SJCRH30 (cell line): ENCODE results near the gene PBX2. TPM values are rescaled to one million over a fixed set of nuclear protein-coding genes. Genes with fewer than 3 reads are reported as not detected.
"Not testable (repeated sequence)": the region's sequence is repeated elsewhere in the genome, so short reads cannot be mapped to it uniquely, and the experiment has no call there.

Source experiments
- DNase-seq, 2 experiments: peaks; one replicate each; pipeline ENCODE4 v3.0.0-alpha.2; 2015 to 2020
- H3K27ac ChIP-seq: fragments of 250-450 bp; sonication (Bioruptor Pico); 2 replicates; pipeline ENCODE4 v1.5.1; 2020; ENCODE audit warnings: mild to moderate bottlenecking, moderate library complexity
- H3K27me3 ChIP-seq: fragments of 250-450 bp; sonication (Bioruptor Pico); 2 replicates; pipeline ENCODE4 v1.5.1; 2020; ENCODE audit warnings: mild to moderate bottlenecking, moderate library complexity
- H3K36me3 ChIP-seq: fragments of 250-450 bp; sonication (Bioruptor Pico); 2 replicates; pipeline ENCODE4 v1.5.1; 2020; ENCODE audit warnings: mild to moderate bottlenecking, moderate library complexity
- H3K4me1 ChIP-seq: fragments of 250-450 bp; sonication (Bioruptor Pico); 2 replicates; pipeline ENCODE4 v1.5.1; 2020; ENCODE audit warnings: mild to moderate bottlenecking, moderate library complexity
- H3K4me3 ChIP-seq: fragments of 250-450 bp; sonication (Bioruptor Pico); 2 replicates; pipeline ENCODE4 v1.5.1; 2020; ENCODE audit warnings: mild to moderate bottlenecking, moderate library complexity
- H3K9me3 ChIP-seq: fragments of 250-450 bp; sonication (Bioruptor Pico); replicated peaks from 2 replicates; pipeline ENCODE4 v1.5.1; 2020; ENCODE audit warnings: mild to moderate bottlenecking, moderate library complexity
- total RNA-seq: library from RNA; depleted of rRNA; stranded (reverse); fragments of >200 nt; shearing (Covaris generic); gene quantifications from 2 replicates; pipeline ENCODE4 v1.2.3, GENCODE V29; 2014; rRNA removed

PBX2 gene
- total RNA-seq, 1 experiment from 2014 or later = 39.4 TPM

DNA sequence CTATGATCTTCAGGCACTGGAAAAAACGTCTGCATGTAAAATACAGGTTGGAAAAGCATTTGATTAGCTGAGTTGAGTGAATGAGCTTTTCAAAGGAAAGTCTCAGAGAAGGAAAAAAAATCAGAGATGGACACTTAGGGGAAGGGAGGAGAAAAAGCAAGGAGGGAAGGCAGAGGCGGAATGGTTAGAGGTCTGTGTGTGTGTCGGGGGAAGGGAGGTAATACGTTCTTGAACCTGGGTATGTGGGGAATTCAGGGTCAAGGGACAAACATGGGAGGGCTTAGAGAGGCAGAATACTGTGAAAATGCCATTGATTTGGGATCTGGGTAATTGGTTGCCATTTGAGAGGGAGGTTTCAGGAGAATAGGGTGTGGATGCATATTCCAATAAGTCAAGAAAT is 43.3 kb downstream of the PBX2 start:
- H3K27ac ChIP-seq = no peak overlapping the region
- H3K27me3 ChIP-seq = no peaks in the 10 kb centered on the region
- H3K4me3 ChIP-seq = no peak overlapping the region
- no peaks in the 10 kb centered on the region for H3K36me3 ChIP-seq
- no peak for DNase-seq
- no peaks in the 10 kb centered on the region for H3K9me3 ChIP-seq
- no peaks in the 10 kb centered on the region for H3K4me1 ChIP-seq

DNA sequence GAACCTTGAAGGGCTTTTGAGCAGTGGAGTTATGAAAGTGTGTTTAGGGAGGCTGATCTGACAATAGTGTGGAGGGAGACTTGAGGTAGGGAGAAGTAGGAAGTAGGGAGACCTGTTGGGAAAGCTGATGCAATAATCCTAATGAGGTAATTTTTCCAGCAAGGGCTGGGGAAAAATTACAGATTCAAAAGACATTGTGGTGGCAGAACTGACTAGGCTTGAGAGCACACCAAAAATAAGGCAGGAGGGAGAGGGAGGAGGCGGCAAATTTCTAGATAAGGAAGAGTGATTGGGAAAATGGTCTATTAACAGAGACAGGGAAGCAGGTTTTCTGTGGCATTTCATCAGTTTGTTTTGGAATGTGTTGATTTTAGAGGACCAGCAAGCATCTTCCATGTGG is 43.7 kb downstream of the PBX2 start:
- no peaks in the 10 kb centered on the region for H3K36me3 ChIP-seq
- no peaks in the 10 kb centered on the region for H3K27me3 ChIP-seq
- H3K4me1 ChIP-seq = no peaks in the 10 kb centered on the region
- H3K27ac ChIP-seq = no peak overlapping the region
- H3K4me3 ChIP-seq = no peak overlapping the region
- H3K9me3 ChIP-seq = no peaks in the 10 kb centered on the region
- DNase-seq = no peak

DNA sequence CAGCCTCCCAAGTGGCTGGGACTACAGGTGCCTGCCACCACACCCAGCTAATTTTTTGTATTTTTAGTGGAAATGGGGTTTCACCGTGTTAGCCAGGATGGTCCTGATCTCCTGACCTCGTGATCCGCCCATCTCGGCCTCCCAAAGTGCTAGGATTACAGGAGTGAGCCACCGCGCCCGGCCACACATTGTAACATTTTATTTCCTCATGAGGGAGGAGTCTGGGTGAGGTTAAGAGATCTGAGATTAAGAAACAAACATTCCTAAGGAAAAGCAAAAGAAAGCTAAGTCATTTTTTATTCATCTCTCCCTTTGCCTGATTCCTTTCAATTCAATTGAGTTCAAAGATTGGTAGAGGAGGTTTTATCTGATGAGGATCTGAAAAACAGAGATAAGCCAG is 45.8 kb downstream of the PBX2 start:
- H3K4me3 ChIP-seq, H3K9me3 ChIP-seq, H3K4me1 ChIP-seq, H3K27ac ChIP-seq, DNase-seq, H3K27me3 ChIP-seq, H3K36me3 ChIP-seq: not testable (repeated sequence)

DNA sequence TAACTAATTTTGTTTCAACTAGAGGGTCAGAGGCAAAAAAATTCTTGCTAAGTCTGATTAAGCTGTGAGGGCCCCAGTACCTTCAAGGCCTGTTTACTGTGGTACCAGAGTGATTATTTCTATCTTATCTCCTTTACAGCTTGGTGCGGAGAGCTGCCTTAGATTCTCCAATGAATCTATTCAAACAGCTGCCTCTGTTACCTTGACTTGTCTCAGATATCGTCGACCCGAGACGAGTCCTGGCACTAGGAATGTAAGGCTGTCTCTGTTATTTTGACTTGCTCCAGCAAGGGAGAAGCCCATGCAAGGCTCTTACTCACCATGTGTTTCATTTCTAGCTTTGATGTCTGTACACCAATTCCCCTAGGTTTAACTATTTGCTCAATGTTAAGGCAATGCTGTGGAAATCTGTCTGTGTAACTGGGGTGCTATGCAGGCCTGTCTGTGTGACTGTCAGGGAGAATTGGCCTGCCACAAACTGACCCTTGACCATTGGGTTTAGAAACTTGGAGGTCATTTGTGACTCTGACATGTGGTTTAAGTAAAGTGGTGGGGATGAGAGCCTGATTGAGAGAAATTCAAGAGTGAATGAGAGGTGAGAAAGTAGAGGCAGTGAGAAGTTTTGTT is 49.5 kb downstream of the PBX2 start:
- H3K4me1 ChIP-seq = no peaks in the 10 kb centered on the region
- no peaks in the 10 kb centered on the region for H3K27me3 ChIP-seq
- no peak for DNase-seq
- no peak overlapping the region for H3K4me3 ChIP-seq
- no peaks in the 10 kb centered on the region for H3K9me3 ChIP-seq
- no peak overlapping the region for H3K27ac ChIP-seq
- H3K36me3 ChIP-seq = no peaks in the 10 kb centered on the region

DNA sequence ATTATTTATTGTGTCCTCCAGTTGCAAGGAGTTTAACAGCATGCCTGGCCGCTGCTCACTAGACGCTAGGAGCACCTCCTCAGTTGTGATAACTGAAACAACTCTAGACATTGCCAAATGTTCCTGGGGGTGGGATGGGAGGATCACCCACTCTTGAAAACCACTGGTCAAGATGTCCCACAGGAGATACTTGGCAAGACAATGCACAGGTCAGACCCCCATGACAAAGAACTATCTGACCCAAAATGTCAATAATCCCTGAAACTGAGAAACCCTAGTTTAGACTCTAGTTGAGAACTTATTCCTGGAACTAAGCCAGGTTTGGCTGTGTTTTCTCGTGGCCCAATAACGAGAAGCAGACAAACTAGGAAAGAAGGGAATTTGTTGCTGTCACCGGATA is 50.4 kb downstream of the PBX2 start:
- H3K4me1 ChIP-seq = no peaks in the 10 kb centered on the region
- DNase-seq = no peak
- no peak overlapping the region for H3K4me3 ChIP-seq
- H3K9me3 ChIP-seq = no peaks in the 10 kb centered on the region
- H3K36me3 ChIP-seq = no peaks in the 10 kb centered on the region
- no peaks in the 10 kb centered on the region for H3K27me3 ChIP-seq
- no peak overlapping the region for H3K27ac ChIP-seq

DNA sequence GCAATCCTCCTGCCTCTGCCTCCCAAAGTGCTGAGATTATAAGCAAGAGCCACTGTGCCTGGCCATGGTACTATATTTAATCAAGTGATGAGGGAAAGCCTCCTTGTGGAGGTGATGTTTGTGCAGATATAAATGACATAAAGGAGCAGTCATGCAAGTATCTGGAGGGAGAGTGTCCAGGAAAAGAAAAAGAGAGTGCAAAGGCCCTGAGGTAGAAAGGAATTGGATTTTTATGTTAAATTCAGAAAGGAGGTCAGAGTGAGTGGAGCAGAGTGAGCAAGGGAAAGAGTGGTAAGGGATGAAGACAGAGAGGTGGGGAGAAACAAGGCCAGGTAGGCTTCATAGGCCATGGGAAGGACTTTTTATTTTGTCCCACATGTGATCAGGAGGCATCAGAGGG is 52.5 kb downstream of the PBX2 start:
- Histone ChIP-seq H3K27me3 (no peaks in the 10 kb centered on the region), H3K36me3 (no peaks in the 10 kb centered on the region), H3K9me3 (no peaks in the 10 kb centered on the region), H3K4me3 (no peak overlapping the region), H3K4me1 (no peaks in the 10 kb centered on the region), H3K27ac (no peak overlapping the region)
- DNase-seq = no peak

Other genes starting within 250 kb of the PBX2 start
- gene CFB, start 244.1 kb downstream of the PBX2 start, total RNA-seq = not detected in 2 replicates
- 66.3 and 70.1 TPM in 2 replicates for gene NELFE, start 231.2 kb downstream of the PBX2 start, total RNA-seq
- 27.3 and 37.4 TPM in 2 replicates for gene SKIC2, start 231.0 kb downstream of the PBX2 start, total RNA-seq
- 13.8 and 17.8 TPM in 2 replicates for gene DXO, start 218.1 kb downstream of the PBX2 start, total RNA-seq
- gene C4A, start 208.1 kb downstream of the PBX2 start, total RNA-seq = 0.81 and 2.5 TPM in 2 replicates
- 1.2 and 1.8 TPM in 2 replicates for gene C4B, start 175.4 kb downstream of the PBX2 start, total RNA-seq
- 0.08 TPM in 1 of 2 replicates, not detected in the other for gene CYP21A2, start 151.8 kb downstream of the PBX2 start, total RNA-seq
- gene TNXB, start 80.9 kb downstream of the PBX2 start, total RNA-seq = 1.6 and 3.3 TPM in 2 replicates
- gene ATF6B, start 62.0 kb downstream of the PBX2 start, total RNA-seq = 26.1 and 33.0 TPM in 2 replicates
- gene FKBPL, start 59.9 kb downstream of the PBX2 start, total RNA-seq = 8.2 and 8.7 TPM in 2 replicates
- 0.25 and 0.30 TPM in 2 replicates for gene PRRT1, start 38.3 kb downstream of the PBX2 start, total RNA-seq
- 120 and 150 TPM in 2 replicates for gene PPT2, start 36.1 kb downstream of the PBX2 start, total RNA-seq
- 6.4 and 8.8 TPM in 2 replicates for gene EGFL8, start 25.6 kb downstream of the PBX2 start, total RNA-seq
- gene AGPAT1, start 14.1 kb downstream of the PBX2 start, total RNA-seq = 66.1 and 70.3 TPM in 2 replicates
- 60.0 and 63.7 TPM in 2 replicates for gene RNF5, start 11.8 kb downstream of the PBX2 start, total RNA-seq
- gene AGER, start 5.9 kb downstream of the PBX2 start, total RNA-seq = 0.71 and 1.4 TPM in 2 replicates
- 2.8 and 3.6 TPM in 2 replicates for gene GPSM3, start 2.4 kb upstream of the PBX2 start, total RNA-seq
- gene NOTCH4, start 33.9 kb upstream of the PBX2 start, total RNA-seq = 4.1 and 4.9 TPM in 2 replicates
- gene TSBP1, start 181.7 kb upstream of the PBX2 start, total RNA-seq = not detected in 2 replicates
- not detected in 2 replicates for gene BTNL2, start 217.0 kb upstream of the PBX2 start, total RNA-seq
- gene HLA-DRA, start 249.7 kb upstream of the PBX2 start, total RNA-seq = not detected in 2 replicates